NCI-H1092 (cell line): Measurements from ENCODE around the gene TGFBR1.

Experiments used
- DNase-seq: peaks from one replicate; lab custom pipeline; 2025; lab: John Stamatoyannopoulos, UW

The TGFBR1 gene

GRCh38 chr9:99171225-99172123 is 66.6 kb downstream of the TGFBR1 start:
- DNase-seq, result no peak

GRCh38 chr9:99172124-99173091 is 67.5 kb downstream of the TGFBR1 start:
- peak; percentile 63 for DNase-seq

- DNase-seq, result no peak
These were observed 68.9 kb downstream of the TGFBR1 start for GRCh38 chr9:99173570-99174504.

GRCh38 chr9:99176527-99177013 is 71.7 kb downstream of the TGFBR1 start:
- DNase-seq, result no peak

GRCh38 chr9:99177576-99178366 is 72.9 kb downstream of the TGFBR1 start:
- no peak for DNase-seq

GRCh38 chr9:99178912-99179872 is 74.3 kb downstream of the TGFBR1 start:
- no peak for DNase-seq

GRCh38 chr9:99180199-99180598 is 75.3 kb downstream of the TGFBR1 start:
- DNase-seq, result no peak

GRCh38 chr9:99180662-99181061 is 75.7 kb downstream of the TGFBR1 start:
- DNase-seq, result no peak

GRCh38 chr9:99181206-99181605 is 76.3 kb downstream of the TGFBR1 start:
- DNase-seq, result no peak

GRCh38 chr9:99181621-99182020 is 76.7 kb downstream of the TGFBR1 start:
- DNase-seq, result no peak

- no peak for DNase-seq
These were observed 77.4 kb downstream of the TGFBR1 start for GRCh38 chr9:99182356-99182755.

GRCh38 chr9:99183616-99184015 is 78.7 kb downstream of the TGFBR1 start:
- no peak for DNase-seq

- DNase-seq, result no peak
These were observed 79.2 kb downstream of the TGFBR1 start for GRCh38 chr9:99184110-99184474.

GRCh38 chr9:99184475-99185347 is 79.8 kb downstream of the TGFBR1 start:
- peak; percentile 90 for DNase-seq

- DNase-seq, result no peak
These were observed 80.4 kb downstream of the TGFBR1 start for GRCh38 chr9:99185348-99185632.

- no peak for DNase-seq
These were observed 81.0 kb downstream of the TGFBR1 start for GRCh38 chr9:99185934-99186333.

GRCh38 chr9:99187311-99187710 is 82.4 kb downstream of the TGFBR1 start:
- no peak for DNase-seq

GRCh38 chr9:99189186-99189585 is 84.3 kb downstream of the TGFBR1 start:
- DNase-seq, result no peak
